DMS153 treated with DMSO at 0.1 percent for 48 hours (cell line): ENCODE results near the gene PRAF2.

Source experiments
- DNase-seq: peaks from one replicate; lab custom pipeline; 2025; ENCODE audit not compliant: unreplicated experiment; lab: John Stamatoyannopoulos, UW

The PRAF2 gene, protein sequence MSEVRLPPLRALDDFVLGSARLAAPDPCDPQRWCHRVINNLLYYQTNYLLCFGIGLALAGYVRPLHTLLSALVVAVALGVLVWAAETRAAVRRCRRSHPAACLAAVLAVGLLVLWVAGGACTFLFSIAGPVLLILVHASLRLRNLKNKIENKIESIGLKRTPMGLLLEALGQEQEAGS

DNA sequence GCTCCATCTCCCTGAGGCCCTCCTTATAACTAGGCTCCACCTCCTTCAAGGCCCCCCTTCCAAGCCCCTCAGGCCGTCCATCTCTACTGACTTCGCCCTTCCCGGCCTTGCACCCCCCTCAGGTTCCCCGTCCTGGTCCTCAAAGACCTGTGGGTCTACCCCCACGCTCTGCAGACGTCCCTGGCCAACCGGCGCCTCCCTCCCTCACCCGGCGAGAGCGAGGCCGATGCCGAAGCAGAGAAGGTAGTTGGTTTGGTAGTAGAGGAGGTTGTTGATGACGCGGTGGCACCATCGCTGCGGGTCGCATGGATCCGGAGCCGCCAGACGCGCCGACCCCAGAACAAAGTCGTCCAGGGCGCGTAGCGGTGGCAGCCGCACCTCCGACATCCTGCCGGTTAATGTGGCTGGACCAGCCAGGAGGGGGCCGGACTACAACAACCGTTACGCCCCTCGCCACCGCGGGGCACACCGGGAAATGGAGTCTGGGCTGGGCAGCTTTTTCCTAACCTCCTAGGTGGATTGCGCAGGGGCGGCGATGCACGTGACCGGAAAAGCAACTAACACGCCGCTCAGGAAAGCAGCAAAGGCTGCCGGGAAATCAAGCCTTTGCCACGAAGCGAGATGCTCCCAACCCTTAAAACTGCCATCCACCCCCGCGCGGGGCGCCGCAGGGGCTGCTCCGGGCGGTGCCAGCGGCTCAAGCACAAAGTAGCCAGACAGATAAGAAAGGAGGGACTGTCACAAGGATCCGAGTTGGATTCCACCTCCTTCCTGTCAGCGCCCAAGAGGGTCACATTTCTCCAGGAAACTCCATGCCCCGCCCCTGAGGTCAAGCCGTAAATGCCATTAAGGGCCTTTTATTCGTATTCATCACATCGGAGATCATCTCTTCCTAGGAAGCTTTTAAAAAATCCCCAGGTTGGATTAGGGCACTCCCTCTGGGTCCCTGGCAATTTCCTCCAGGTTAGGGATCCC, at the start of gene PRAF2:
PRAF2 (minus strand) TSS at position 402 of the 975 bp plus-strand sequence; CDS start at position 387, 15 bp downstream.
- peak; percentile 46 for DNase-seq

- DNase-seq: no peak
Measured at GRCh38 chrX:49122499-49122898, 48.7 kb upstream of the PRAF2 start.

DNA sequence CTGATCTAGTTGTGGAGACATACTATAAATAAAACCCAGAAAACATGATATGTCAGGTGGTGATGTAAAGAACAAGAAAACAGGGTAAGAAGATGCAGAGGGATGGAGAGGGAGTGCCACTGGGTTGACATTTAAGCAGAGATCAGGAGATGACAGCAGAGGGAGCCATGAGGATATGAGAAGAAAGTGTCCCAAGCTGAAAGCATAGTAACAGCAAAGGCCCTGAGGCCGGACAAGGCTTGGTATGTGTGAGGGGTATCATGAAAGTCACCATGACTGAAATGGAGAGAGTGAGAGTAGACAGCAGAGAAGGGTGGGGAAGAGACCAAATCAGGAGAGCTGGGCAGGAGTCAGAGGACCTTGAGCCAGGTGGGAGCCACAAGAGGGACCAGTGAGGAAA, 46.3 kb upstream of the PRAF2 start:
- DNase-seq: no peak

- DNase-seq: no peak
Measured at GRCh38 chrX:49117581-49117980, 43.8 kb upstream of the PRAF2 start.

- no peak for DNase-seq
Measured at GRCh38 chrX:49116716-49117115, 42.9 kb upstream of the PRAF2 start.

GRCh38 chrX:49116076-49116475, 42.3 kb upstream of the PRAF2 start:
- no peak for DNase-seq

GRCh38 chrX:49111791-49112190, 38.0 kb upstream of the PRAF2 start:
- DNase-seq: no peak

- DNase-seq: no peak
Measured at GRCh38 chrX:49110417-49110816, 36.6 kb upstream of the PRAF2 start.

GRCh38 chrX:49108641-49109040, 34.8 kb upstream of the PRAF2 start:
- DNase-seq: no peak

- DNase-seq: no peak
Measured at GRCh38 chrX:49106930-49107329, 33.1 kb upstream of the PRAF2 start.

DNA sequence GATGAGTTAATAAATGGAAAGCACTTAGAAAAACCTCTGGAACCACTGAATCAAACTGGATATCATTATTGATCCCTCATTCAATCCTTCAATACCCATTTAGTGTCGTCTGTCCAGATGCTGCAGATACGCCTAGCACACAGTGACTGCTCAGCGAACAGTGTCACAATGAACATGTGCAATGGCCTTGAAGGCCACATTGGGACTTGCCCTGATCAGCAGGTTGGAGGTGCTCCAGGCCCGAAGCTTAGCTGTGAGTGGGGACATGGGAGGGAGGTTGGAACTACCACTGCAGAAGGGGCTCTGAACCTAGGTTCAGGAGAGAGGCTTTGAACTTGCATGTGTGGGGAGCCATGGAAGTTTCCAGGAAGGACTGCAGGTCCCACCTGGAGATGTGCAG, 32.5 kb upstream of the PRAF2 start:
- DNase-seq: no peak

DNA sequence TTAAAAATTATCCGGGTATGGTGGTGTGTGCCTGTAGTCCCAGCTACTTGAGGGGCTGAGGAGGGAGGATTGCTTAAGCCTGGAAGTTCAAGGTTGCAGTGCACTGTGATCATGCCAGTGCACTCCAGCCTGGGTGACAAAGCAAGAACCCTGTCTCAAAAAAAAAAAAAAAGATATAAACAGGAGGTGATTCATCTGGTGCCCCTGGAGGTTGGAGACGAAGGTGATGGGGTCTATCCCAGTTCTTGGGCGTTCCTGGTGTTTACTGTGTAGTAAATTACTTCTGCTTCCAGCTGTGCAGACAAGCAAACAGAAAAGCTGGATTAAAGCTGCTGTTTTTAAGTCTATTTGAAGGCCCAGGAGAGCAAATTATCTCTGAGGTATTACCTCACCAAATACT, 29.8 kb upstream of the PRAF2 start:
- DNase-seq: no peak

GRCh38 chrX:49102190-49102589, 28.4 kb upstream of the PRAF2 start:
- DNase-seq: no peak

GRCh38 chrX:49101629-49101984, 27.8 kb upstream of the PRAF2 start:
- no peak for DNase-seq

GRCh38 chrX:49100704-49101628, 27.2 kb upstream of the PRAF2 start:
- peak; percentile 79 for DNase-seq

DNA sequence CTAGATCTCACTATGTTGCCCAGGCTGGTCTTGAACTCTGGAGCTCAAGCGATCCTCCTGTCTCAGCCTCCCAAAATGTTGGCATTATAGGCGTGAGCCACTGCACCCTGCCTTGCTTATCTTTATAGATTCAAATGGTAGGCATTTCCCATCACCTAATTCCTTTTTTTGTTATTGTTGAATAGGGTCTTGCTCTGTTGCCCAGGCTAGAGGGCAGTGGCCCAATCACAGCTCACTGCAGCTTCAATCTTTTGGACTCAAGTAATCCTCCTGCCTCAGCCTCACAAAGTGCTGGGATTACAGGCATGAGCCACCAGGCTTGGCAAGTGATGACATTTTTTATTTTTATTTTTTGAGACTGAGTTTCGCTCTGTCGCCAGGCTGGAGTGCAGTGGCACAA, 22.6 kb upstream of the PRAF2 start:
- no peak for DNase-seq

DNA sequence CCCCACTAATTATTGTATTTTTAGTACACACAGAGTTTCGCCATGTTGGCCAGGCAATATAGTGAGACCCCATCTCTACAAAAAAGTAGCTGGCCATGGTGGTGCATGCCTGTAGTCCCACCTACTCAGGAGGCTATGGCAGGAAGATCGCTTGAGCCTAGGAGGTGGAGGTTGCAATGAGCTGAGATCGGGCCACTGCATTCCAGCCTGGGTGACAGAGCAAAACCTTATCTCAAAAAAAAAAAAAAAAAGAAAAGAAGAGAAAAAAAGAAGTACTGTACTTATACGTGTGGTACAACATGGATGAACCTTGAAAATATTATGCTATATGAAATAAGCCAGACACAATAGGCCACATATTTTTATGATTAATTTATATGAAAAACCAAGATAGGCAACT, 15.8 kb upstream of the PRAF2 start:
- DNase-seq: no peak

GRCh38 chrX:49082271-49082871, 8.6 kb upstream of the PRAF2 start:
- no peak for DNase-seq

DNA sequence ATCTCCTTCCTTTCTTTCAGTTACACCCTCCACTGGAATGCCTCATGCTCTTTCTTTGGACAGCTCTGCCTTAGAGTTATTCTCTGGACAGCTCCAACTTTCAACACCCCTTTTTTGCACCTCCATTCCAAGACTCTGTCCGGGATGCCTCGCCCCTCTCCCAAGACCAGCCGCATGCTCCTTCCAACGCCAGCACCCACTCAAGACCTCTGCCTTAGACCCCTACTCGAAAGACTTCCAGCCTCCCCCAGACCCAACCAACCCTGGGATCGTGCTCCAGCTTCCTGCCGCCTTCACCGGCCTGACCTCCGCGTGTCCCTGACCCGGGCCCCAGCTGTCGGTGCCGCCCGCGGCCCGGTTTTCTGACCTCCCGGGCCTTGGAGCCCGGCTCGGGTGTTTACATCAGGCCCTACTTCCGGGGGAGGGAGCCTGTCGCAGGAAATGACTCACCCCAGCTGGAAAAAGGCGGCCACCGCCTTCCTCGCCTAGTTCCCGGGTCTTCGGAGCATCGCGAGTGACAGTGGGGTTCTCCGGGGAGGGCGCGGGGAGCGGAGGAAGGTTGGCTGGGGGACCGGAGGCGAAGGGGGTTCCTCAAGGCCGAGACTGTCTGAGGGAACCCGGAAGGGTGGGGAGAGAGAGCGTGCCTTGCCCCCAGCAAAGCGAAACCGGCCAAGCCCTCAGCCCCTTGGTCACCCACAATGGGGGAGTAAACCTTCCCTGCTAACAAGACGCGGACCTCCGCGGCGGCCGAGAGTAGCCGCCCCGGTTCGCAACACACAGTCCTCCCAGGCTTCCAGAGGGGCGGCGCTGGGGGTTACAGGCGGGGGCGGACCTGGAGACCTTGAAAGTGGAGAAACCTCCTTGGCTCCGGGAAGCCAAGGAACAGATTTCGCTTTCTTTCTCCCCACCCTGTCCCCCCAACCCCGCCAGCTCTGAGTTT, 6.0 kb upstream of the PRAF2 start, which contains the start of gene WDR45:
WDR45 (minus strand) TSS at position 399 of the 940 bp plus-strand sequence. CDS start 1,792 bp downstream, outside the sequence.
- DNase-seq: peak; percentile 6

DNA sequence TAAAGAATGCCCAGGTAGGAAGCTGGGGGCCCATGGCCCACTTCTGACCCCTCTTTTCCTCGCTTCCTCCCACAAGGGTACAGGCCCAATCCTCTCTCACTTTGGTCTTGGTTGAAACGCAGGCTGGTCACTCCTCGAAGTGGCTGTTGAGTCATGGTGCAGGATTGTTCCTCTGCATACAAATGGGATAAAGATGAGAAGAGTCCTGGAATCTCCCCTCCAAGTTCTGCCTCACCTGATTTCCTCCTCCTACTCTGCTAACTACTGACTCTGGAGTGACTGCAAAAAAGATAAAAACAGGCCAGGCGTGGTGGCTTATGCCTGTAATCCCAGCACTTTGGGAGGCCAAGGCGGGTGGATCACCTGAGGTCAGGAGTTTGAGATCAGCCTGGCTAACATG, 4.1 kb upstream of the PRAF2 start:
- no peak for DNase-seq
